ENCODE data around the gene MACROH2A2.
"Not testable (repeated sequence)": the region's sequence is repeated elsewhere in the genome, so short reads cannot be mapped to it uniquely, and the experiment has no call there.

MACROH2A2 gene

GRCh38 chr10:70101068-70101562 lies 48.5 kb downstream of the MACROH2A2 start:
- not testable (repeated sequence) for DNase-seq (ENCODE audit: low read depth in 3 of 3)

DNA sequence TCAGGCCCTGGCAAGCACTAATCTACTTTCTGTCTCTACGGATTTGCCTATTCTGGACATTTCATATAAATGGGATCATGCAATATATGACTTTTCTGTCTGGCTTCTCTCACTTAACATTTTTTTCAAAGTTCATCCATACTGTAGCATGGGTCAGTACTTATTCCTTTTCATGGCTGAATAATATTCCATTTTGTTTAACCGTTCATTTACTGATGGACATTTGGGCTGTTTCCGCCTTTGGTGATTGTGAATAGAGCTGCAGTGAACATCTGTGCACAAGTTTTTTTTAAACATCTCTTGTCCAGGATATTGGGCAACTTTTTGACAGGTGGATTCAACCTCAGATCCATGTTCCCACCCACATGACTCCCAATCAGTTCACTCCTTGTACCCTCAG lies 49.0 kb downstream of the MACROH2A2 start:
- no peak for DNase-seq (ENCODE audit: low read depth in 3 of 3)

DNA sequence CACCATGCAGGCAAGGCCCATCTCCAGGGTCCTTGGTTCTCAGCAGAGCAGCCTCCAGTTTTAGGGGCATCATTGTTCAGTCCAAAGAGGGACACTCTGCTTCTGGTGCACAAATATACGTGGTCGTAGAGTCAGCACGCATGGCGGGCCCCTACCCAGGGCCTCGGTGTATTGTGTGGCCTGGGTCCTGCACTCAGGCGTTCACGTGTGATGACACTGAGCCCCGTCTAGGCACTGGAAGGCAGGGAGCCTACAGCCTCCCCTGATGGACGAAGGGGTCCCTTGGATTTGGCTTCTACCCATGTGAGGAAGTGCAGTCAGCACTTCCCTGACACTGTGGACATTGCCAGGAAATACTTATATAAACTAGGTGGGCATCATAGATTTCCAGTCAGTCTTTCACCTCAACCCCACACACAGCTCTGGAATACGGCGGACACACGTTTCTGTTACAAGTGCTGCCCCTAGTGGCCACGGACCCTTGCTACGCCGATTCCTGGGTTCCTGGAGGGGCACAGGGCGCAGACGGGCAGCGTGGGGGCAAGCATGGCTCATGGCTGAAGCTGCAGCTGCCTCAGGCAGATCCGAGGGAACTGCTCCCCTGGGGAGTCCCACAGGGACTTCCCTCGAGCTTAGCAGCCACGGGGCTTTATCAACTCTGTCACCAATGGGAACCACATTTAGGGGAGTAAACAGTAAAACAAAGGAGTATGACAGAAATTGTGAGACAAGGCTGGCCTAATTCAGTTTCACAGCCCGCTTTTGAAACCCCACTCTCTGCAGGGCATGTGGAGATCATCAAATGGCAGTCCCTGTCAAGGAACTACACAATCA lies 54.5 kb downstream of the MACROH2A2 start:
- peak in 1 of 3 experiments; percentile 10 for DNase-seq (ENCODE audit: low read depth in 3 of 3)

- no peak for DNase-seq (ENCODE audit: low read depth in 3 of 3)
Measured at GRCh38 chr10:70109064-70109729, 56.6 kb downstream of the MACROH2A2 start.

DNA sequence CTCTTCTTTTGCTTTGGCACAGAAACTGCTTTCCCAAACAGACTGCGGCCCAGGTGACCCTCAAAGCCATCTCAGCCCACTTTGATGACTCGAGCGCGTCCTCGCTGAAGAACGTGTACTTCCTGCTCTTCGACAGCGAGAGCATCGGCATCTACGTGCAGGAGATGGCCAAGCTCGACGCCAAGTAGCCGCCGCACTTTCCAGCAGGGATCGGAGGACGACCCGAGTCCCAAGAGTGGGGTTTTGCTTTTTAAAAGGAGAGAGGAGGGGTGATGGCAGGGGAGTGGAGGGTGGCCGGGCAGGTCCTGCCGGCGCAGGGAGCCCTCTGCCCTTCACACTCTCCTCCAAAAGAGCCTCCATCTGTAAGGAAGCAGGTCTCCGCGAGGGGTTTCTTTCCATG lies 58.9 kb downstream of the MACROH2A2 start:
- no peak for DNase-seq (ENCODE audit: low read depth in 3 of 3)

DNA sequence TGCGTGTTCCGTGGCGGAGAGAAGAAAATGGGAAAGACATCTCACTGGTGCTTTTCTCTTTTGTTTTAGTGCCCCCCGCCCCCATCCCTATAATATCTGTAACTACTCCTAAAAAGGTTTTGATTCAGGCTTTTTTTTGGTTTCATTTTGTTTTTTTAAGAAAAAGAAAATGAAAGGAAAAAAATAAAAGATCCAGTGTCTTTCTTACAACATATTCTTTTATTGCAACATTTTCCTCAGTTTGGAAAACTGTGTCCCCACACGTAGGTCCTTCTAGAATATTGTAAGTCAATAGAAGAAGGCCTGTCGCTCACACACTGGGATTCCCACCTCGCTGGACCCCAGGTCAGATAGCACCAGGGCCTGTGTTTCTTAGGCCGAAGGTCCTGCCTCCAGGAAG lies 59.4 kb downstream of the MACROH2A2 start:
- DNase-seq (ENCODE audit: low read depth in 3 of 3): no peak

DNA sequence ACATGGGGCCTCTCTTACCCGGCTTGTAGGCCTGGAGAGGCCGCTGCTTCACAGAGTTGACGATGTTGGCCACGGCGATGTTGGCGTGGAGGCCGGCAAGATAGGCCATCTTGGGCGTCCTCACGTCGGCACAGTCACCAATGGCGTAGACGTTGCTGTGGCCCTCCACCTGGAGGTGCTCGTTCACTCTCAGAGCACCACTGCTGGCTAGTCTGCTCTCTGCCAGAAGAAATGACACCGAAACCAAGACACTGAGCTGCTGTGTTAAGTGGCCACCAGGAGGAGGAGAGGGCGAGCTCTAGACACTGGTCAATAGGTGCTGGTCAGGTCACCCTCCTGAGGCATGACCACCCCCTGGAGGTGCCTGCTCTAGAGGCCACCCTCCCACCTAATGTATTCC lies 62.3 kb downstream of the MACROH2A2 start:
- DNase-seq (ENCODE audit: low read depth in 3 of 3): no peak

DNA sequence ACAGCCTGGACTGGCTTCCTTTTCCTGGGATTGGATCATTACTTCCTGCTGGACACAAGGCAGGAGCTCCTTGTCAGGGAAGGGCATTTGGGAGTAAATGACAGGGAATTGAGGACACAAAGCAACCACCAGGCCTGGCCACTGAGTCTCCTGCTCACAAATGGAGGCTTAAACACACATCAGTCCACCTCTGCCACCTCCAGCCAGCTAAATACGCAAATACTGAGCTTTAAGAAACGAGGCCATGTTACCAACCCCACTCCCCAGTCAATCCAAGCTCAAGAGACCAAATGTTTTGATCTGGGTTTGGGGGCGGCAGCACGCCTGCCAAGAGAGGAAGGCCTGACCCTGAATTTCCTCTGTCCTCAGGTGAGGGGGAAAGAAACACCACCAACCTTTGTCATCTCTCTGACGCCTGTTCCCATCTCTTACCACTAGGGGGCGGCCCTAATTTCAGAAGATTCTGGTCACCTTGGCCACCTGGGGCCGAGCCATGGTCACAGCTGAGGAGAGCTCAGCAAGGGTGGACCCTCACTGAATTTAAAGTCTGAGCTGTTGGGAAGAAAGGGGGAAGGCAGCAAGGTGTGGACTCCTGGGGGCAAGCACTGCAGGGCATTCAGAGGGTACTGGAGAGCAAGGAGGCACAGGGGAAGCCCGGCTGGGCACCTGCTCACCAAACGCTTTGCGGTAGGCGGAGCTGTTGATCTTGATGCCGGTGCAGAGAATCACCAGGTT lies 63.5 kb downstream of the MACROH2A2 start:
- DNase-seq (ENCODE audit: low read depth in 3 of 3): peak; percentile 25 to 47 (median 31)

DNA sequence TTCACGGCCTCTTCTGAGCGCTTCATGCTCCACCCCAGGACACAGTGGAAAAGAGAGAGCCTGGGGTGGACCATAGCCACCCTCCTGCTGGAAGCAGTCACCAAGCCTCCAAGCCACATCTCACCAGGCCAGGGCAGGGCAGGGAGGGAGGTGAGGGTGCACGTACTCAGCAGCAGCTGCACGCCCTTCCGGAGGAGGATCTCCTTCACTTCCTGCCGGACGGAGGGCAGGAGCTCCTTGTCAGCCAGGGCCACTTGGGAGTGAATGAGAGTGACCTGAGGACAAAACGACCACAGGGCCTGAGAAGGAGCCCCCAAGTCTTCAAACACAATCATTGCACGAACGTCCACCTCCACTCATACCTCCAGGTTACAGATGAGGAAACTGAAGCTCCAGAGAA lies 65.0 kb downstream of the MACROH2A2 start:
- DNase-seq (ENCODE audit: low read depth in 3 of 3): no peak

GRCh38 chr10:70118196-70118595 lies 65.5 kb downstream of the MACROH2A2 start:
- DNase-seq (ENCODE audit: low read depth in 3 of 3): no peak

GRCh38 chr10:70119197-70119596 lies 66.6 kb downstream of the MACROH2A2 start:
- DNase-seq (ENCODE audit: low read depth in 3 of 3): no peak

DNA sequence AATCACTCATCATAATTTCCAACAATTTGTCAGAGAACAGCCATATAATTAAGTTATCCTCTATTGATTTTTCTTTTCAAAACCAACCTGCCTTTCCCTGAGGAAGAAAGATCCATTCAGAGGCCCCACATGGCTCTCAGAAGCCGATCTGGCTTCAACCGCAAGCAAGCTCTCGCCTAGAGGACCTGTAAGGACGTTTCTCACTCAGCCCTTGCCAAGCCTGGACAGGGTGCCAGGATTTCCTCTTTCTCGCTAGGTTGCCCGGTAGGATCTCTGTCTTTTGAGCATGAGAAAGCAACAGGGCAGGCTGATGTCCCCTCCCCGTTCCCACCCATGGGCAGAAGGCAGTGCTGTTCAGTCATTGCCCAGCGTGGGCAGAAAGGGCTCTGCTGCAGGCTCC lies 67.0 kb downstream of the MACROH2A2 start:
- no peak for DNase-seq (ENCODE audit: low read depth in 3 of 3)

GRCh38 chr10:70120417-70120816 lies 67.8 kb downstream of the MACROH2A2 start:
- DNase-seq (ENCODE audit: low read depth in 3 of 3): no peak

DNA sequence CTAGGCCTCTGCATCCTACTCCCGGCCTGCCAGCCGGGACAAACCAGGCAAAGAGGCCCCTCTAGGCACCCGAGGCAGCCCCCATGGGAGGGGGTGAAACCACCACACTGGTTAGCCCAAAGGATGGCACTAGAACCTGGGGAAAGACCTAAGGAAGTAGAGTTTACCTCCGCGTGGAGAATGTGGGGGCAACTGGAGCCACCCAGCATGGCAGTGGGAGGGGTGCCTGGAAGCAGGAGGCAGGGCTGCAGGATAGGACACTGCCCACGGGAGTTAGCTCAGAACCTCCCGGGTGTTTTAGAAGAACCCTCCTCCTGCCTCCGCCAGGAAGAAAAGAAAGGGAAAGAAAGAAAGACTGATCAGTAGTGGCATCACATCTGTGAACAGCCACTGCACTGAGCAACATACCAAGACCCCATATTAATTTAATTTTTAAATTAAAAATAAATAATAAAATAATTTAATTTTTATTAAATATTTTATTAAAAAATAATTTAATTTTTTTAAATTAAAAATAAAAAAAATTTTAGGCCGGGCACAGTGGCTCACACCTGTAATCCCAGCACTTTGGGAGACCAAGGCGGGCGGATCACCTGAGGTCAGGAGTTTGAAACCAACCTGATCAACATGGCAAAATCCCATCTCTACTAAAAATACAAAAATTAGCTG lies 68.8 kb downstream of the MACROH2A2 start:
- no peak for DNase-seq (ENCODE audit: low read depth in 3 of 3)

DNA sequence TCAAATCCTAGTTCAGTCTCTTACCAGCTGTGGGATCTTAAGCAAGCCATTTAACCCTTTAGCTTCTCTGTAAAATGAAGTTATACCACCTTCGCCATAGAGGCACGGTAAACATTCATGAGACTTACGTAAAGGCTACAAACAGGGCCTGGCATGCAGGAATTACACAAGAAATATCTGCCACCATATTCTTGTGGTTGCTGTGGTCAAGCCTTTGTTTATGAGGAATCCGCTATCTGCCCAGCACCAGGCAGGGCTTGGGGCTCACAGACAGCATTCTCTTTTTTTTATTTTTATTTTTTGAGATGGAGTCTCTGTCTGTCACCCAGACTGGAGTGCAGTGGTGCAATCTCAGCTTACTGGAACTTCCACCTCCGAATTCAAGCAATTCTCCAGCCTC lies 70.1 kb downstream of the MACROH2A2 start:
- DNase-seq (ENCODE audit: low read depth in 3 of 3): no peak

GRCh38 chr10:70123166-70123565 lies 70.5 kb downstream of the MACROH2A2 start:
- not testable (repeated sequence) for DNase-seq (ENCODE audit: low read depth in 3 of 3)

DNA sequence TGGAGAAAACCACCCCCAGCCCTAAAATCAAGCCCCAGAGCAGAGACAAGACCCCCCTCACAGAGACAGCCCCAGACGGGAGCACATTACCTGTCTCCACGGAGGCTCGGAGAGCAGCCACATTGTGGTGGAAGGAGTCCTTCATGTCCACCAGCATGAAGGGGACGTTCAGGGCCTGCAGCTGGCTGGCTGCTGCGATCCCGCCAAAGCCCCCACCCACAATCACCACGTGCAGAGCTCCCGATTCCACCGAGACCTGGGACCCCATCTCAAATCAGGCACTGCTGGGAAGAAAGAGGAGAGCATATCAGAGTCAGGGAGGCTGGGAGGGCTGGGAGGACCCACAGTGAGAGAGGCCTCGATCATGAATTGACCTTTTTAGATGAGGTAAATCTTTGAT lies 71.2 kb downstream of the MACROH2A2 start:
- DNase-seq (ENCODE audit: low read depth in 3 of 3): no peak

DNA sequence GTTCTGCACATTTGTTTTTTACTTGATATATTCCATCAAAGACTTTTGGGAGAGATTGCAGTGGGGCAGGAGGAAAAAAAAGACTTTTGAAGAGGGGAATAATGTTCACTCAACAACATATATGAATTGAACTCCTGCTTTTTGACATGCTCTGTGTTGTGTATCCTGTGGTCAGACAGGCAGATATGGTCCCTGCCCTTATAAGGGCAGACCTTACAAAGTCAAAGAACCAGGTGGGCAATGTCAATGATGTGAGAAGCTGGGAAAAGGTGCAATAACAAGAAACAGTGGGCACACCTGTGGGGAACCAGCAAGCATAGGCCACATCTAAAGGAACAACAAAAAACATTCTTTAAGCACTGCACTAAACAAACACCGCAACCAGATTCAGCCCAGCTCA lies 71.8 kb downstream of the MACROH2A2 start:
- no peak for DNase-seq (ENCODE audit: low read depth in 3 of 3)

DNA sequence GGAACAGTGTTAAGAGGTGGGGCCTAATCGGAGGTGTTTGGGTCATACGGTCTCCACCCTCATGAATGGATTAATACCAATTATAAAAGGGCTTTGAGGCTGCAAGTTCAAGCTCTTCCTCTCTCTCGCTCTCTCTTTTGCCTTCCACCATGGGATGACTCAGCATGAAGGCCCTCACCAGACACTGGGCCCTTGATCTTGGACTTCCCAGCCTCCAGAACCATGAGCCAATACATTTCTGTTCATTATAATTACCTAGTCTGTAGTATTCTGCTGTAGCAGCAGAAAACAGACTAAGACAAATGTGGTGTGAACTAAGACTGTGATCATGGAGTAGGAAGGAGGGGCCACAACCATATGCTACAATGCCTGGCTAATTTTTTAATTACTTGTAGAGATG lies 72.3 kb downstream of the MACROH2A2 start:
- DNase-seq (ENCODE audit: low read depth in 3 of 3): no peak

DNA sequence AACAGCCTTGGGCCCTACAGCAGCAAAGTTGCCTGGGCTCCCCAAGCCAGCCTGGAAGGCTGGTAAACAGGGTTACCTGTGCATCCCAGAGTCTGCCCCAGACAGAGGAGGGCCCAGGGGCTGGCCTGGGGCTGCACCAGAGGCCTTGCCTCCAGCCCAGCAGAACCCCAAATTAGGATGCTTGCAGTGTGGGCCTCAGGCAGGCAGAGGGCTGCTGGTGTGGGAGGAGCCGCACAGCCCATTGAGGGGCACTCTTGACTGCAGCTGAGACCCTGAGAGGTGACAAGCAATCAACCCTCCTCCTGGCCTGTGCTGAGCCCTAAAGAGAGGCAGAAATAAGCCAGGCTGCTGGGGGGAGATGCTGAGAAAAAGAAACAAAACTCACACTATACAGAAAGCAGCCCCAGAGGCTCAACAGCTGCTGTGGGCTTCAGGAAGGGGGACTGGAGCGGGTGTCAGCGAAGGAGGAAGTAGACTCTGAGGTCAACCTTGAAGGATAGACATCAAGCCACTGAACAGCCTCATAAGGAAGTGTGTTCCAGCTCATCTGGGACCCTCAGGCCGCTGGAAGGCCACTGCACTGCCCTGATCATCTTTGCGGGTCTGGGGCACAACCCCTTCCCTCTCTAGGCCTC lies 73.4 kb downstream of the MACROH2A2 start:
- no peak for DNase-seq (ENCODE audit: low read depth in 3 of 3)

DNA sequence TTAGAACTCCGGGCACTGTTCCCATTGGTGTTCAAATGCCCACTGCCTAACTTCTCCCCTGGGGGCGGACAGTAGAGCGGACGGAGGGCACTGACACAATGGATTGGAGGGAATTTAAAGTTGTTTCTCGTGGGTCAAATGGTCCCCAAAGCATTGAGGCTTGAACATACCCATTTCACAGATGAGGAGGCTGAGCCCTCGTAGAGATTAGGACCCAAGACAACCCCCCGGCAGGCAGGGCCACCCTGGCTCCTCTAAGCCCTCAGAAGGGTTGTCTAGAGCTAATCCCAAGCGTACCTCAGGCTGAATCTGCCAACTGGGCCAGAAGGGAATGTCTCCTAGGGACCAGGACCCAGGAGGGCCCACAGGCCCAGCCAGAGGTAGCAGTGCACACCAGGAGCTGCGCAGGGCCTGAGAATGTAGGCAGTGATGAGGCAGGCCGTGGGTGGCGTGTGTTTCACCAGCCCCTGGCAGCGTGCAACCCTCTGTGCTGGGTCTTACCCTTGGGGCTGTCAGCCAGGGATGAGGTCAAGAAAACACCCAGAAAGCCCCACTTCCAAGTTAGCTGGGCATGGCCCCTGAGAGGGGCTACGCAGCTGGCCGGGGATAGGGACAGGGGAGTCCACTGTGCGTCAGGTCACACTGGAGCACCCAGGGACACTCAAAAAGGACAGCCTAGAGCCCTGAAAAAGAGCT lies 74.2 kb downstream of the MACROH2A2 start:
- DNase-seq (ENCODE audit: low read depth in 3 of 3): no peak

All from stimulated activated CD4-positive, alpha-beta T cell treated with anti-CD3 and anti-CD28 coated beads, TNF-alpha, amount 100 ng/mL, for 24 hours (primary cell).